ENCODE measurements around the gene KIF26A.

GRCh38 chr14:104205781-104206180 is 67.4 kb downstream of the KIF26A start:
- TF ChIP-seq CTCF (IDR thresholded peaks at IDR 0.05): no peak
- TF ChIP-seq EZH2 (IDR thresholded peaks at IDR 0.05; ENCODE audit: borderline replicate concordance, insufficient read depth, low read depth, low read length, poor library complexity, severe bottlenecking): no peak
